Activated CD8-positive, alpha-beta T cell treated with anti-CD3 and anti-CD28 coated beads, Interleukin-2, amount 10 ng/mL, durations not matched to agents 7 days and 5 days (primary cell): ENCODE measurements around the gene MAP3K8. TPM values are rescaled to one million over a fixed set of nuclear protein-coding genes. Genes with fewer than 3 reads are reported as not detected.
"Not testable (repeated sequence)": the region's sequence is repeated elsewhere in the genome, so short reads cannot be mapped to it uniquely, and the experiment has no call there.

Source experiments
- ATAC-seq: fragments of 150-1000 bp; cut with Tn5 transposase; one replicate; pipeline ENCODE4 v1.10.0; 2021; ENCODE audit warnings: moderate library complexity
- CTCF ChIA-PET: fragments of 350-600 bp; sonication (Branson Sonifier 250); formaldehyde crosslinking; loops from one replicate; lab custom pipeline; 2021; ENCODE audit warnings: antibody characterized with exemption; lab: Charles Lee
- POLR2A ChIA-PET: fragments of 350-600 bp; sonication (Branson Sonifier 250); formaldehyde crosslinking; loops from one replicate; lab custom pipeline; 2021; ENCODE audit warnings: antibody characterized with exemption; lab: Charles Lee
- DNase-seq: peaks from one replicate; pipeline ENCODE4 v3.0.0-alpha.2; 2020
- H3K27ac Mint-ChIP-seq: one replicate; pipeline ENCODE4 v1.8.0; 2021; ENCODE audit warnings: mild to moderate bottlenecking, mixed read lengths
- H3K27me3 Mint-ChIP-seq: one replicate; pipeline ENCODE4 v1.8.0; 2021; ENCODE audit warnings: low read depth, mixed read lengths
- H3K36me3 Mint-ChIP-seq: one replicate; pipeline ENCODE4 v1.8.0; 2021; ENCODE audit warnings: low read depth, mixed read lengths
- H3K4me1 Mint-ChIP-seq: one replicate; pipeline ENCODE4 v1.8.0; 2021; ENCODE audit warnings: low read depth, mixed read lengths
- H3K4me3 Mint-ChIP-seq: one replicate; pipeline ENCODE4 v1.8.0; 2021; ENCODE audit warnings: mild to moderate bottlenecking, mixed read lengths
- H3K9me3 Mint-ChIP-seq: one replicate; pipeline ENCODE4 v1.8.0; 2022; ENCODE audit warnings: mixed read lengths; ENCODE audit not compliant: insufficient read depth
- total RNA-seq, 2 experiments: library from RNA; stranded (reverse); gene quantifications; one replicate each; pipeline ENCODE4 v1.2.3, GENCODE V29; 2021

MAP3K8 gene
- total RNA-seq, 2 experiments from 2014 or later: 26.0 to 27.7 TPM

- Mint-ChIP-seq H3K4me3 (no peak overlapping the region), H3K27ac (no peak overlapping the region), H3K36me3 (peaks cover 2% of the 10 kb centered on the region), H3K27me3 (no peaks in the 10 kb centered on the region), H3K4me1 (peaks cover 51% of the 10 kb centered on the region), H3K9me3 (no peaks in the 10 kb centered on the region)
- CTCF ChIA-PET: interaction anchor here (0.6 to 1.3 kb wide), 5 partner anchors 10 to 160 kb away, joined by 3 to 5 read pairs (median 4); no protein-coding TSS in a partner anchor
- ATAC-seq: no peak
- DNase-seq: no peak
- POLR2A ChIA-PET: interaction anchor here (1.0 kb wide), 1 partner anchor 11 kb away, joined by 7 read pairs; the partner anchor contains the start of gene MAP3K8
These were observed 10.9 kb upstream of the MAP3K8 start for GRCh38 chr10:30422981-30423654.

GRCh38 chr10:30423655-30424275, 10.2 kb upstream of the MAP3K8 start:
- H3K9me3 Mint-ChIP-seq, DNase-seq, ATAC-seq, H3K27ac Mint-ChIP-seq, H3K27me3 Mint-ChIP-seq, H3K36me3 Mint-ChIP-seq, H3K4me3 Mint-ChIP-seq: not testable (repeated sequence)
- POLR2A ChIA-PET: interaction anchor here (1.0 kb wide), 1 partner anchor 10 kb away, joined by 7 read pairs; the partner anchor contains the start of gene MAP3K8
- peaks cover 51% of the 10 kb centered on the region for H3K4me1 Mint-ChIP-seq
- CTCF ChIA-PET: interaction anchor here (0.6 to 1.3 kb wide), 5 partner anchors 9 to 160 kb away, joined by 3 to 5 read pairs (median 4); no protein-coding TSS in a partner anchor

- H3K36me3 Mint-ChIP-seq: peaks cover 2% of the 10 kb centered on the region
- no peaks in the 10 kb centered on the region for H3K9me3 Mint-ChIP-seq
- no peak overlapping the region for H3K4me3 Mint-ChIP-seq
- H3K27ac Mint-ChIP-seq: no peak overlapping the region
- ChIA-PET POLR2A (no interaction called here), CTCF (interaction anchor here (0.6 kb wide), 1 partner anchor 17 kb away, joined by 3 read pairs; no protein-coding TSS in a partner anchor)
- H3K27me3 Mint-ChIP-seq: no peaks in the 10 kb centered on the region
- no peak for ATAC-seq
- DNase-seq: no peak
- peaks cover 35% of the 10 kb centered on the region for H3K4me1 Mint-ChIP-seq
These were observed 8.5 kb upstream of the MAP3K8 start for GRCh38 chr10:30425336-30426075.

- peak overlapping the region; percentile 32 for H3K4me3 Mint-ChIP-seq
- H3K36me3 Mint-ChIP-seq: peaks cover 11% of the 10 kb centered on the region
- ATAC-seq (no peak), DNase-seq (no peak)
- H3K27me3 Mint-ChIP-seq: no peaks in the 10 kb centered on the region
- CTCF ChIA-PET: interaction anchor here (1.0 to 2.7 kb wide), 5 partner anchors 11 to 160 kb away, joined by 4 to 9 read pairs (median 5); no protein-coding TSS in a partner anchor
- peak overlapping the region; percentile 19 for H3K27ac Mint-ChIP-seq
- H3K9me3 Mint-ChIP-seq: no peaks in the 10 kb centered on the region
- POLR2A ChIA-PET: interaction anchor here (1.0 kb wide), 1 partner anchor 10 kb away, joined by 3 read pairs; no protein-coding TSS in a partner anchor
- H3K4me1 Mint-ChIP-seq: peaks cover 49% of the 10 kb centered on the region
These were observed 3.3 kb upstream of the MAP3K8 start for GRCh38 chr10:30430544-30431298.

- Mint-ChIP-seq H3K27ac (peak overlapping the region; percentile 20), H3K4me1 (peaks cover 56% of the 10 kb centered on the region), H3K27me3 (no peaks in the 10 kb centered on the region), H3K4me3 (peak overlapping the region; percentile 32), H3K36me3 (peaks cover 14% of the 10 kb centered on the region), H3K9me3 (no peaks in the 10 kb centered on the region)
- ChIA-PET CTCF (interaction anchor here (1.0 to 2.7 kb wide), 4 partner anchors 17 to 160 kb away, joined by 4 to 9 read pairs (median 6); no protein-coding TSS in a partner anchor), POLR2A (interaction anchor here (0.6 kb wide), 1 partner anchor 13 kb away, joined by 3 read pairs; no protein-coding TSS in a partner anchor)
- no peak for ATAC-seq
- no peak for DNase-seq
These were observed 2.5 kb upstream of the MAP3K8 start for GRCh38 chr10:30431435-30431911.

GRCh38 chr10:30432622-30433305, 1.2 kb upstream of the MAP3K8 start:
- Mint-ChIP-seq H3K4me3 (peak overlapping the region; percentile 92), H3K27ac (peak overlapping the region; percentile 86), H3K27me3 (no peaks in the 10 kb centered on the region), H3K36me3 (peaks cover 27% of the 10 kb centered on the region), H3K4me1 (peaks cover 59% of the 10 kb centered on the region), H3K9me3 (no peaks in the 10 kb centered on the region)
- ChIA-PET CTCF (interaction anchor here (0.7 to 2.7 kb wide), 12 partner anchors 10 to 158 kb away, joined by 3 to 9 read pairs (median 4); no protein-coding TSS in a partner anchor), POLR2A (interaction anchor here (1.2 to 3.2 kb wide), 5 partner anchors 9 to 100 kb away, joined by 3 to 21 read pairs (median 6); no protein-coding TSS in a partner anchor)
- ATAC-seq (no peak), DNase-seq (no peak)

GRCh38 chr10:30433306-30433729, 666 bp upstream of the MAP3K8 start:
- CTCF ChIA-PET: interaction anchor here (0.7 to 2.4 kb wide), 11 partner anchors 10 to 150 kb away, joined by 3 to 8 read pairs (median 4); no protein-coding TSS in a partner anchor
- ATAC-seq: peak; percentile 34
- Mint-ChIP-seq H3K4me1 (peaks cover 59% of the 10 kb centered on the region), H3K9me3 (no peaks in the 10 kb centered on the region), H3K4me3 (peak overlapping the region; percentile 92), H3K27me3 (no peaks in the 10 kb centered on the region), H3K36me3 (peaks cover 32% of the 10 kb centered on the region), H3K27ac (peak overlapping the region; percentile 86)
- POLR2A ChIA-PET: interaction anchor here (1.2 to 3.2 kb wide), 6 partner anchors 10 to 100 kb away, joined by 3 to 21 read pairs (median 6); no protein-coding TSS in a partner anchor
- peak; percentile 70 for DNase-seq

GRCh38 chr10:30434273-30435072, 489 bp downstream of the MAP3K8 start:
- CTCF ChIA-PET: interaction anchor here (0.7 to 2.4 kb wide), 9 partner anchors 14 to 102 kb away, joined by 3 to 8 read pairs (median 3); no protein-coding TSS in a partner anchor
- Mint-ChIP-seq H3K4me1 (peaks cover 60% of the 10 kb centered on the region), H3K27ac (peak overlapping the region; percentile 86), H3K4me3 (peak overlapping the region; percentile 92), H3K9me3 (no peaks in the 10 kb centered on the region), H3K27me3 (no peaks in the 10 kb centered on the region), H3K36me3 (peaks cover 42% of the 10 kb centered on the region)
- ATAC-seq (peak; percentile 42), DNase-seq (peak; percentile 72)
- POLR2A ChIA-PET: interaction anchor here (0.9 to 3.2 kb wide), 7 partner anchors 11 to 102 kb away, joined by 3 to 21 read pairs (median 5); no protein-coding TSS in a partner anchor

GRCh38 chr10:30435073-30435422, 1.1 kb downstream of the MAP3K8 start:
- no peaks in the 10 kb centered on the region for H3K27me3 Mint-ChIP-seq
- peak overlapping the region; percentile 92 for H3K4me3 Mint-ChIP-seq
- peaks cover 64% of the 10 kb centered on the region for H3K4me1 Mint-ChIP-seq
- H3K27ac Mint-ChIP-seq: peak overlapping the region; percentile 83
- peaks cover 47% of the 10 kb centered on the region for H3K36me3 Mint-ChIP-seq
- ChIA-PET POLR2A (interaction anchor here (0.9 to 3.2 kb wide), 5 partner anchors 16 to 102 kb away, joined by 4 to 21 read pairs (median 5); no protein-coding TSS in a partner anchor), CTCF (interaction anchor here (0.6 to 1.6 kb wide), 4 partner anchors 14 to 21 kb away, joined by 3 read pairs; no protein-coding TSS in a partner anchor)
- H3K9me3 Mint-ChIP-seq: no peaks in the 10 kb centered on the region
- ATAC-seq (no peak), DNase-seq (peak; percentile 34)
